Hematopoietic multipotent progenitor cell treated with erythropoietin and hydrocortisone succinate and interleukin-3 and kit ligand, for 8 days (in vitro differentiated cells): ENCODE measurements around the gene TDRD9.

Experiments used
- DNase-seq: peaks from one replicate; pipeline ENCODE4 v3.0.0-alpha.2; 2015

Gene TDRD9

DNA sequence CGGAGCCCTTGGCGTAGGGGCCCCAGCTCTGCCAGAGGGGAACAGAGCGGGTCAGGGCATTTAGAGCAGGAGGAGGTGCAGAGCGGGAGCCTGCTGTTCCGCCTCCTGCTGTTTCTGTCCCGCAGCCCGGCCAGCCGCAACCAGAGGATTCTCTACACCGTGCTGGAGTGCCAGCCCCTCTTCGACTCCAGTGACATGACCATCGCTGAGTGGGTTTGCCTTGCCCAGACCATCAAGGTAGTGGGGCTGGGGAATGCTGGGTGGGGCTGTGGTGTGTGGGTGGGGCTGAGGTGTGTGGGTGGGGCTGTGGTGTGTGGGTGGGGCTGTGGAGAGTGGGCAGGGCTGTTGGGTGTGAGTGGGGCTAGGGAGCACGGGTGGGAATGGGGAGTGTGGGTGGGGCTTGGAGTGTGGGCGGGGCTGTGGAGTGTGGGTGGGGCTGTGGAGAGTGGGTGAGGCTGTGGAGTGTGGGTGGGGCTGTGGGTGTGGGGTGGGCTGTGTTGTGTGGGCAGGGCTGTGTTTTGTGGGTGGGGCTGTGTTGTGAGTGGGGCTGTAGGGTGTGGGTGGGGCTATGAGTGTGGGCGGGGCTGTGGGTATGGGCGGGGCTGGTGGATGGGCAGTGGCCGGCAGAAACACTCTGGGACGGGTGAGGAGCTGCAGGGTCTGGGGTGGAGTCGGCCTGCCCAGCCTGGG is 165.3 kb downstream of the TDRD9 start:
- peak; percentile 26 for DNase-seq

DNA sequence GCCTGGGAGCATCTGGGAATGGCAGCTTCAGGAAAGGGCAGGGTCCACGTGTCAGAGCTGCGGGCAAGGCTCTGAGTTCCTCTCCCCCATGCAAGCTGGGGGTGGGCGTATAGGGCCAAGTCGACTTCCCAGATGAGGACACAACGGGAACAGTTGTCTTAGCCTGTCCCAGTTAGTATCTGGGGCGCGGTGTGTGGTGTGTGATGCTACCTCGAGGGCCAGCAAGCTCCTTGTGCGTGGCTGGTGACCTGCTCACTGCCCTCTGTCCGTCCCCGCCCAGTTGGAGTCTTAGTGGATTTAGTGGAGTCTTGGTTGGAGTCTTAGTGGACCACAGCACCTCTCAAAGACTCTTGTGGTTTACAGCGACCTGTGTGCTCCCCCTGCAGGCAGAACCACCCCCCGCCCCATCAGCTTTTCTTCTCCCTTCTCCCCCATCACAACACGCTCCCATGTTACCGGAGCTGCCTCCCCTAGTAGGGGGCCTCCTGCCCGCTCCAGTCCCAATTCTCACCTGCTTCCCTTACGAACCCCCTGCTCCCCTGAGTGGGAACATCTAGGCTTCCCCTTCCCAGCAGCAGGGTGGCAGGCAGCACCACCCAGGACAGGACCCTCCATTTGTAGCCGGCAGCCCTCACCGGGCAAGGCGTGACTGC is 165.9 kb downstream of the TDRD9 start:
- no peak for DNase-seq

DNA sequence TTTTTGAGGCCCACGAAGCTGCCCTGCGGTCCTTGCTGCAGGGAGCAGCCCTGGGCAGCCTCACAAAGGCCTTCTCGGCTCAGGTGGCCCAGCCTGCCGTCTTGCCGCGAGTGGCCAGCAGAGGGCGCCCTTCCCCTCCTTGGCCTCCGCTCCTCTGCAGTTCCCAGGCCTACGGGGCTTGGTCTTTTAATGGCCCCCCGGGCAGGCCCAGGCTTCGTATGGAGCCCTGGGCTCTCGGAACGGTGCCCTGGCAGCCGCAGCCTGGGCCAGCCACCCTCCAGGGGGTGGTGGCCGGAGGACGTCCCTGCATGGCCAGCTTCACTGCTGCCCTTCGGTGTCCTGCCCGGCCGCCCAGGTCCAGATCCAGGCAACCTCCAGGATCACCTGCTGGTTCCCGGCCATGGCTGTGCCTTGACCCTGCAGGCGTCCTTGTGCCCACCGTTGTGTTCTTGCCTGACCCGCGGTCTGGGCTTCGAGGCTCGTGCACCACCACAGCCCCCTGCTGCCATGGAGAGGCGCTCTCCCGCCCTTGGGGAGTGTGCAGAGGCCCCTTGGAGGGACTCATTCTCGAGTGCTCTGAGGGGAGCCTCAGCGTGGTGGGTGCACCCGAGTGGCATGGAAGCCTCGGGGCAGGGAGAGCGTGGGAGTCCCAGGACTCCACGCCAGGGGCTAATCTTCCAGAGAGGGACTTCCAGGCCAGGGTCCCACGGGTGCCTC is 166.6 kb downstream of the TDRD9 start:
- peak; percentile 40 for DNase-seq

DNA sequence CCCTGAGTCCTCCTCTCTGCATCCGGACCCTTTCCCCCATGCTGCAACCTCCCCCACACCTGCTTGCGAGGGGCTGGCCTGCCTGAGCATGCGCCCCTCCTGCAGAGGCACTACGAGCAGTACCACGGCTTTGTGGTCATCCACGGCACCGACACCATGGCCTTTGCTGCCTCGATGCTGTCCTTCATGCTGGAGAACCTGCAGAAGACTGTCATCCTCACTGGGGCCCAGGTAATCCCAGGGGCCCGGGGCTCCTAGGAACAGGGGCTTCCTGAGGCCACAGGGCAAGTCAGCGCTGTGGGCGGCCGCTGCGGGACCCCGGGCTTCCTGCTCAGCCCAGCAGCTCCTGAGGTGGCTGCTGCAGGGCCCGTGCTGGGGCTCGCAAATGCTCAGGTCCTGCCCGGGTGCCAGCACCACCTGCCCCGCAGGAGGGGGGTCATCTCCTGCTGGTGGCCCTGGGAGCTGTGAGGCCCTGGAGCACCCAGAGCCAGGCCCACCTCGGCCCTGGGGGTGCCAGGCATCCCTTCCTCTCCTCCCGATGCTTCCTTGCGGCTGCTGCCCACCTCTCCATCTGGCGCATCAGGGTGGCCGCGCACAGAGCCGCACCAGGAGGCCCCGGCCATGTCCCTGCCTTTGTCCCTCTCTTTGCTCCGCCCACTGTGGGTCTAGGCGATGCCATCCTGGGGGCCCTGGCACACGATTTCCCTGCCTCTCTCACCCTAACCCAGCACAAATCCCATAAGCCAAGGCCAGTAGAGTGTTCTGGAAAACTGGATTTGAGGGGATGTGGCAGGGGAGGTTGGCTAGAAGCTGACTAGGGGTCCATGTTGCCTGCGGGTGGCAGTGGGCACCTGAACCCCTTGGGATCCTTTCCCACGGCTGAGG is 167.4 kb downstream of the TDRD9 start:
- no peak for DNase-seq

DNA sequence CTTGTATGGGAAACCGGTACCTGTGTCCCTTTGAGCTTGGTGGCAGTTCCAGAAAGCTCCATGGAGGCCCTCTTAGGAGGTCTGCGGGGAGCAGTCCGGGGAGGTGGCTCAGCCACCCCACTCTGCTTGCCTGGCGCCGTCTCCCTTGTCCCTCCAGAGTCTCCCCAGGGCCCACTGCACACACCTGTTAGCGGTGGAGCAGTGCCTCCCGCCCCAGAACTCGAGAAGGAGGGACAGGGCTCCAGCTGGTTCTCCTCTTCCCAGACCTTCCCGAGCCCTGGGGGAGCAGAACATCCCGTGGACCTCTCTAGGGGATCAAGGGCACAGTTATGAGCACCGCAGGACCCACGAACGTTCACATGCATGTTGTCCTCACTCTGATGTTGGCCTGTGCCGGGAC is 168.1 kb downstream of the TDRD9 start:
- DNase-seq = no peak

DNA sequence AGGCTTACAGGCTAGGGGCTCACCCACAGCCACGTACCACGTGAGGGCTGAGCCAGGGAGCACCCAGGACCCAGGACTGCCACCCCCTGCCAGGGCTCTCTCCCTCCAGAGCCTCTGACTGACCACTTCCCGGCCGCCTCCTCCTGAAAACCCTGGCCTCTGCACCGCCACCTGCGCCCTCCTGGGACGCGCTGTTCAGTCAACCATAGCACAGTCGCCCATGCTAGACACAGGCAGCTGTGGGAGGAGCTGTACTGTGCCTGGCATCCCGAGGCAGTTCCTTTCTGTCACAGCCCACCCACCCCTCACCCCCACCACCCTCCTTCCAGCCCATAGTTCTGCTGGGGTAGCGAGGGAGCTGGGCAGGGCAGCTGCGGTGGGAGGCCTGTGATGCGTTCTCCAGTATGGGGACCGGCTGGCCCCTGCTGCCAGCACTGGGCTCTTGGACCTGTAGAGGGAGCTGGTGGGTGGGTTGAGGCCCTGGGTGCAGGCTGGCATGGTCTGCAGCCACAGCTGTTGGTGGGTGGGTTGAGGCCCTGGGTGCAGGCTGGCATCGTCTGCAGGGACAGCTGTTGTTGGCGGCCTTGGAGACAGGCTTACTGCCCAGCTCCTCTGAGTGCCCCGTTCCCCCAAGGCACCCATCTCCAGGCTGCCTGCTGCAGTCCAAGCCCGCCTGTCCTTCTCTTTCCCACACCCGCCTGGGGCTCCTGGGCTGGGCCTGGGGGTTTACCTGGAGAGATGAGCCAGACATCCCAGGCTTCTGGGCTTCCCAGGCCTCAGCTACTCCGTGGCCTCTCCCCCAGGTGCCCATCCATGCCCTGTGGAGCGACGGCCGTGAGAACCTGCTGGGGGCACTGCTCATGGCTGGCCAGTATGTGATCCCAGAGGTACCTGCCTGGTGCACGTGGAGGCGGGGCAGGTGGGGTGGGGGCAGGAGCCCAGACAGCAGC is 168.8 kb downstream of the TDRD9 start:
- no peak for DNase-seq

DNA sequence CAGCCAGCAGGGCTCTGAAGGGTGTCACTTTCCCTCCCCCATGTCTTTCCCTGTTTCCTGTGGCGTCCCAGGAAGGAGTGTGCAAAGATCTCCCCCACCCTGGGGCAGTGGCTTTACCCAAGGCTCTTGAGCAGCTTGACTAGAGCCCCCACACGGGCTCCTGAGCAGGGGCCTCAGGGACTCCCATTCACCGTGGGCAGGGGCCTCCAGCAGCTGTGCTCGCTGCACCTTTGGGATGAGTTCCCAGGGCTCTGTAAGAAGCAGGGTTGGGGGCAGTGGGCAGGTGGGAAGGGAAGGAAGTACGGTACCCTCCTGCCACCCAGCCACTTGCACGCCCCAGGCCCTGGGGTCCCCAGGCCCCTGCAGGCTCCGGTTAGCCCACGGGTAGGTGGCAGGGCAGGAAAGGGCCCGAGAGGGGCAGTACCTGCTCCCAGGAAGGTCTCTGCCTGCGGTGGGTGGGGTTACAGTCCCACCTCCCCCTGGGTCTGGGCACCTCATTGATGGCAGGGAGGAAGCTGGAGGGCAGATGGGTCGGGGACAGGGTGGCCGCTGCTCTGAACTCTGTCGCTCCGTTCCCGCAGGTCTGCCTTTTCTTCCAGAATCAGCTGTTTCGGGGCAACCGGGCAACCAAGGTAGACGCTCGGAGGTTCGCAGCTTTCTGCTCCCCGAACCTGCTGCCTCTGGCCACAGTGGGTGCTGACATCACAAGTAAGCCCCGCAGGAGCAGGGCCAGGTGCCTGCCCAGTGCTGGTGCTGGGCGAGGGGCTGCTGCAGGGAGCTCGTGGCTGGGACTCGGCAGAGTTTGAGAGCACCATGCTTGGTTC is 170.2 kb downstream of the TDRD9 start:
- DNase-seq = no peak

DNA sequence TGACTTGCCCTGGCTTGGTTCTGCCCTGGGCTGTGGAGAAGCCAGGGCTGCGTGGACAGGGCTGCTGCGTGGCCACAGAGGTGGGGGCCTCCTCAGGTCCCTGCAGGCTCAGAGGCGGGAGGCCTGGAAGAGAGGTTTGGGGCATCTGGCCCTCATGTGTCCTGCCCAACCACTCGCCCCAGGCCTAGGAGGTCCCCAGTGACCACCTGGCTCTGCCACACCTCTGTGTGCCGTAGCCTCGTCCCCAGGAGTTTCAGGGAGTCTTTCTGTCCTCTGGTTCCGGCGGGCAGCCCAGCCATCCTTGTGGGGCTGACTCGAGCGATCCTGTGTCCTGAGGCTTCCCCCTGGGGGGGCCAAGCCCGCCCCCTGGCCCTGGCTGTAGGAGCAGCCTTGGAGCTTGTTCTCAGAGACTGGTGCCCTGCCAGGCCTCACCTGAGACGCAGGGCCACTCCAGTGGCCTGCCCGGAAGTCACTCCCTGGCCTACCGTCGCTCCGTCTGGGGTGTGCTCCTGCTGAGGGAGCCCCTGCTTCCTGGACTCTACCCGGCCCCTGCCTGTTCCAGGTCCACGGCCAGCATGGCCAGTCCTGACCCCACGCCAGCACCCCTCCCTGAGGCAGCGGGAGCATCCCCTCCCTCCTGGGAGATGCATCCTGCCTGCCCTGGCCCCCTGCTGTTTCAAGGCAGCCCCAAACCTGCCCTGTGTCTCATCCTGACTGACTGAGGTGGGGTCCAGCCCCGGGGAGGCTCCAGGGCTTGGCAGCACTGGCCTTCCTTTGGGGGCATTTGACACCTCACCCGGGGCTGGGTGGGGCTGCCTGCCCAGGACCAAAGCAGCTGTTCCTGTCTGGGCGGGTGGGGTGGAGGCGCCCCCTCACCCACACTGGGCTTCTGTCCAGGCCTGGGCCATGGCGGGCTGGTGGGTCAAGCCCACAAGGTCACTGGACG is 171.1 kb downstream of the TDRD9 start:
- no peak for DNase-seq

DNA sequence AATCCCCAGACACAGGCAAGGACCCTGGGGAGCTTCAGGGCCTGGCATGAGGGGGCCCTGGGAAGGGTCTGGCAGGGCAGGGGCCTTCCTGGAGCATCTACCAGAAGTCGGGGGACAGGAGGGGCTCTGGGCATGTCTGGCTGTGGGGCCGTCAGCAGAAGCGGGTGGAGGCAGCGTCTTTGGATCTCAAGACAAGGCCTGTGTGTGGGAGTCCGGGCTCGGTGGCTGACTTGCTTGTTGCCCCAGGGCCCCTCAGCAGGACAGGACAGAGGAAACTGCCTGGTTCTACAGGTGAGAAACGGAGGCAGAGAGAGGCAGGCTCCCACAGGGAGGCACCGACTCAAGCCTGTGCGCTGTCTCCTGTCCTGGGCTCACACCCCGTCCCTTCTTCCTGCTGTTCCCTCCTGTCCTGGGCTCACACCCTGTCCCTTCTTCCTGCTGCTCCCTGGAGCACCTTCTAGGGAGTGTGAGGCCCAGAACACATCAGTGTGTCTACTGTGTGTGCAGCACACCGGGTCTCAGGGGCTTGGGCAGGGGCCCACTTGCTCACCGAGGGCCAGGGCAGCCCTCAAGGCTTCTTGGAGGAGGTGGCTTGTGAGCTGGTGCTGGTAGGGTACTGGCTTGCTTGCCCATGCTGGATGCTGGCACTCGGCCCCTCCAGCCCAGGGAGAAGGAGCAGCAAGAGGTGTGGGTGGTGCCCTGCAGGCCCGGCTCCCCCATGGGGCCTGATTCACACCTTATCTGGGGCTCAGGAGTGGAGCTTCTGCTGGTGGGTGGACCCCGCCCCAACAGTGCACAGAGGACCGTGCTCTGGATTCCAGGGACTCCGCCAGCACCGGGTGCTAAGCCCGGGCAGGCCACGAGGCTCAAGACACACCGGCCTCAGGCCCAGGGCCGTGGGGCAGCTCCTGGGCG is 172.2 kb downstream of the TDRD9 start:
- DNase-seq = peak; percentile 25

DNA sequence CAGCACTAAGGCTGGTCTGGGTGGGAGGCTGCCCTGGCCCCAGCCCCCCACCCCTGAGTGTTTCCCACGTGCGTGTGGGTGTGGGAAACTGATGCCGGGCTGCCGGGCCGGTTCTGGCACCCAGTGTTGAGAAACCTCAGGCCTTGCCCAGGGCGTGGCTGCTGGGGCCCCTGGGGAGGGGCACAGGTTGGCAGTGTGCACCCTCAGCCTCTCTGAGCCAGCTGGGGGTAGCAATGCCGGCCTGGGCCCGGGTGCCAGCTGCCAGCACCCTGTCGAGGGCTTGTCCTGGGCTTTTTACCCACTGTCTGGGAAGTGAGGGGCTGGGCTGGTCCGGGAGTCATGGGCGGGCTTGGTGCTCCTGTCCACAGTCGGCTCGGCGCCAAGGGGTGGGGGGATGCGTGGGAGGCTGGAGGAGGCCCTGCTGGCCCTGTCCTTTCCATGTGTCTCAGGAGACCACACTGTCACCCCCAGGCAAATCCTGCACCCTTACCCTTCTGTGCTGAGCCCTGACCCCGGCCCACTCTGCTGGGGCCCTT is 172.9 kb downstream of the TDRD9 start:
- DNase-seq = no peak

DNA sequence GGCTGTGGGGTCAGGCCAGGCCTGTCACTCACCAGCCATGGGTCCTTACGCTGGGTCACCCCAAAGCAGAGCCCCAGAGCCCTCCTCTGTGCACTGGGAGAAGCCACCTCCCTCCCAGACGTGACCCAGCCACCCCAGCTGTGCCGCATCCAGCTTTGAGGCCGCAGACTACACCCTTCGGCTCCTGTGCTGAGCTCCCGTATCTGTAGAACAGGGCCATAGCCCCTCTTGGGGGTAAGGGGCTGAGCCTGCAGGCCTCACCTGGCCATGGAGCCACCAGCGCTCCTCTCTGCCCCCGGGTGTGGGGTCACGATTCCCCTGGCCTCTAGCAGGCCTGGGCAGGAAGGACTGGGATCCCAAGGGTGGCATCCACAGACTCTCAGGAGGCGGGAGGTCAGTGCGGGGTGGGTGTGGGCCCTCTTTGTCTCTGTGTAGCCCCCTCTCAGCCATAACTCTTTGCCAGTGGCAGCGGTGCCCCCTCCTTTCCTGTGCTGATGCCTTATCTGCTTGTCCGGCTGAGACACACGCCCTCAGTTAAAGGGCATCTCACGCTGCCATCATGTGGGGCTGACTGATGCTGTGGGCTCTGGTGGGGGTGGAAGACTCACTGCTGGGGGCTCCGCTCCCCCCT is 173.5 kb downstream of the TDRD9 start:
- peak; percentile 8 for DNase-seq
